ENCODE measurements around the gene PTPRN2.

Gene PTPRN2

DNA sequence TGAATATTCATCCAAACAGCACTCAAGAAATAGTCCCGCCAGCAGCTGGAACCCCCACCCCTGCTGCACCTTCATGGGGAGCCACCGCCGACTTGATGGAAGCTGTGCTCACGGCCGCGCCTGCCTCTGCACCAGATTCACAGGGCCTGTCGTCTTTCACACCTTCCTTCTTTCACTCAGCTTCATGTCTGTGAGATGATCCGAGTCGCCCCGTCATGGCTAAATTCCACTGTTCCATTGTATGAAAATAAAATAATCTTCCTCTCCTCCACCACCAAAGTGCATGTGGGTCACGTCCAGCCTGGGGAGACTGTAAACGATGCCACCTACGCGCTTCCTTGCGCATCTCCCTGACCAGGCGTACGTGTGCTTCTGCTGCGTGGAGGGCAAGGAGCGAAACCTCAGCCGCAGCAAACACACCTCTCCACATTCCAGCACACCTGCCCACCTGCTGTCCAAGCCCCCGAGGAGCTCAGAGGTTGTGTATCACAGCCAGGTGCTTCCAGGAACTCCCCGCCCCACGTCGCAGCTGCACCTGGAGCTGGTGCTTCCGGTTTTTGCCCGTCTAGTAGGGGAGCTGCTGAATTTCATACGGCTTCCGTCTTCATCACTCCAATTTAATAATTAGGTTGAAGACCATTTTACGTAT, 137.0 kb downstream of the PTPRN2 start:
- no peak overlapping the region for H3K4me3 ChIP-seq (ENCODE audit: low read length)
- no peak for DNase-seq (ENCODE audit: low read depth)
- TF ChIP-seq, protein P1, sequence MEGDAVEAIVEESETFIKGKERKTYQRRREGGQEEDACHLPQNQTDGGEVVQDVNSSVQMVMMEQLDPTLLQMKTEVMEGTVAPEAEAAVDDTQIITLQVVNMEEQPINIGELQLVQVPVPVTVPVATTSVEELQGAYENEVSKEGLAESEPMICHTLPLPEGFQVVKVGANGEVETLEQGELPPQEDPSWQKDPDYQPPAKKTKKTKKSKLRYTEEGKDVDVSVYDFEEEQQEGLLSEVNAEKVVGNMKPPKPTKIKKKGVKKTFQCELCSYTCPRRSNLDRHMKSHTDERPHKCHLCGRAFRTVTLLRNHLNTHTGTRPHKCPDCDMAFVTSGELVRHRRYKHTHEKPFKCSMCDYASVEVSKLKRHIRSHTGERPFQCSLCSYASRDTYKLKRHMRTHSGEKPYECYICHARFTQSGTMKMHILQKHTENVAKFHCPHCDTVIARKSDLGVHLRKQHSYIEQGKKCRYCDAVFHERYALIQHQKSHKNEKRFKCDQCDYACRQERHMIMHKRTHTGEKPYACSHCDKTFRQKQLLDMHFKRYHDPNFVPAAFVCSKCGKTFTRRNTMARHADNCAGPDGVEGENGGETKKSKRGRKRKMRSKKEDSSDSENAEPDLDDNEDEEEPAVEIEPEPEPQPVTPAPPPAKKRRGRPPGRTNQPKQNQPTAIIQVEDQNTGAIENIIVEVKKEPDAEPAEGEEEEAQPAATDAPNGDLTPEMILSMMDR (conservative IDR thresholded peaks at IDR 0.05; ENCODE audit: low read length): no peak

DNA sequence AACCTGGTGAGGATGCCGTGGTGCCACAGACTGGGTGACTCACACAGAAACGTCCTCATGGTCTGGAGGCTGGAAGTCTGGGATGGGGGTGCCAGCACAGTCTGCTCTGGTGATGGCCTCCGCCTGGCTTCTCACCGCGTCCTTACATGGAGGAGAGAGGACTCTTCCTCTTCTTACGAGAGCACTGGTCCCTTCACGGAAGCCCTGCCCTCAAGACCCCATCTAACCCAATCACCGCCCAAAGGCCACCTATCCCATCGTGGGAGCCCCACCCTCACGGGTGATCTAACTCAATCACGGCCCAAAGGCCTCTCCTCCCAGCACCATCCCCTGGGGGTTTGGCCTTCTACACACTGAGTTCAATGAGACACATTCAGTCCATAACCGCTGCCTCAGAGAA, 137.7 kb downstream of the PTPRN2 start:
- TF ChIP-seq, protein P1 (conservative IDR thresholded peaks at IDR 0.05; ENCODE audit: low read length): no peak

DNA sequence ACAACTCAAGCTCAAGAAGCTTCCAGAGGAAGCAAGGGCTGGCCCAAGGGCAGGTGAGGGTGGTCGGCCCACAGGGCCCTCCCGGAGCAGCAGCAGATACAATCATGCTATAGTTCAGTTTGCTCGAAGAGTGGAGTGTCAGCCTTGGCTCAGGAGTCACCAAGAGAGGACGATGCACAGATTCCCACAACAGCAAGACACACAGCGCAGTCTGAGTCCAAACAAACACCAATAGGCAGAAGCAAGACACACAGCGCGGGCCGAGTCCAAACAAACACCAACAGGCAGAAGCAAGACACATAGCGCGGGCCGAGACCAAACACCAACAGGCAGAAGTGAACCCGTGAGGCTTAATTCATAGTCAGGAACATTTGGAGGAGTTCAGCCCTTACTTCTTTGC, 138.4 kb downstream of the PTPRN2 start:
- no peak for DNase-seq (ENCODE audit: low read depth)
- TF ChIP-seq, protein P1 (conservative IDR thresholded peaks at IDR 0.05; ENCODE audit: low read length): no peak
- H3K4me3 ChIP-seq (ENCODE audit: low read length): no peak overlapping the region

More for the DNA sequence above, 137.7 kb downstream of the PTPRN2 start:
- no peak overlapping the region for H3K4me3 ChIP-seq (ENCODE audit: low read length)
- no peak for DNase-seq (ENCODE audit: low read depth)

DNA sequence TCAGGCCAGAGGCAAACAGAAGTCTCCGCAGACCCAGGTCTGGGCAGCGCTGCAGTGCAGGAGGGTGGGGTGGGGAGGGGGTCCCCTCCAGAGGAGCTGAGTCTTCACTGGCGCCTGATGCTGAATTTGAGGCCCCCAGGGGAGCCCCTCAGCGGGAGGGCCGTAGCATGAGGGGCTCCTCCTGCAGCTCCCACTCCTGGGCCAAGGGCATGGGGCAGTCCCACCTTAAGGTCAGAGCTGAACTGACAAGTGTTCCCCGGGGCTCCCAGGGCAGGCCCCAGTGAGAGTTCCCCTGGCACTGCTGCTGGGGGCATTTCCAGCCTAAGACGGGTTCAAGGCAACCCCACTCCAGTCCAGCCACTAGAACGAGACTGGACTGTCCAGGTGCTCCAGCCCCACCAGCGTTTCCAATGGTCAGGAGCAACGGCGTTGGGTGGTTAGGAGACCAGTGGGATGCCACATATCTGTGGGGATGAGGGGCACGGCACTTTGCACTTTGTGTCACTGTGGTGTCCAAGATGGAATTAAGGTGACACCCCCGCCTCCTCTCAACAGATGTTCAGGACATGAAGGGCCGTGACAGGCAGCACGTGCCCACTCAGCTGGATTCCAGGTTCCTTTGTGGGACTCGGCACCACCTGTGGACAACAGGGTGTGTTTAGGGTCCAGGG, 139.1 kb downstream of the PTPRN2 start:
- TF ChIP-seq, protein P1 (conservative IDR thresholded peaks at IDR 0.05; ENCODE audit: low read length): no peak
- H3K4me3 ChIP-seq (ENCODE audit: low read length): no peak overlapping the region
- DNase-seq (ENCODE audit: low read depth): no peak

DNA sequence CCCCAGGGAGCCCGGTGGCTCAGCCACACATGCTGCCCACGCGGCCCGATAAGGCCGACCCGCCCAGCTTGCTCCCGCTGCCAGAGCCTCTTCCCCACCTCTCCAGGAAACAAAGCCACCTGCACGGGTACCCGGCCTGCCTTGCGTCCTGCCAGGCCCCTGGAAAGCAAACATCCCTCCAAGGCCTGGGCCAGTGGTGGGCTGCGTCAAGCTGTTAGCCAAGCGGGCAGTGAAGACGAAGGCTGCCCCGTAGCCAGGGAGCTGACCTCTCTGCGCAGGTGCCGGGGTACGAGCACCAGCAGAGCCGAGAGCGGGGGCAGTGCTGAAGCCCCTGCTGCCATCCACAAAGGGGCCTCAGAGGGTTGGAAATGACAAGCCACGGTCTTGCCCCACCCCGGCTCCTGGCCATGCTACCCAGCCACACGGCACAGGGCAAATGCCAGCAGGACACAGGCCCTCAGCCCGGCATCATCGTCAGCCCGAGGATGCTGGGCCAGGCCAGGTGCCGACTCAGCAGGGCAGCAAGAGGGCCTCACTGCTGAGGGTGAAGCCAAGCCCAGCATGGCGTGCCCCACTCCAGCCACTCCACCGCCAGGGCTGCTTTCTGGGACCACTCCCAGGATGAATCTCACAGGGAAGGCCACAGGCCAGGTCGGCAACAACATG, 140.0 kb downstream of the PTPRN2 start:
- TF ChIP-seq, protein P1 (conservative IDR thresholded peaks at IDR 0.05; ENCODE audit: low read length): no peak
- H3K4me3 ChIP-seq (ENCODE audit: low read length): no peak overlapping the region
- DNase-seq (ENCODE audit: low read depth): no peak

DNA sequence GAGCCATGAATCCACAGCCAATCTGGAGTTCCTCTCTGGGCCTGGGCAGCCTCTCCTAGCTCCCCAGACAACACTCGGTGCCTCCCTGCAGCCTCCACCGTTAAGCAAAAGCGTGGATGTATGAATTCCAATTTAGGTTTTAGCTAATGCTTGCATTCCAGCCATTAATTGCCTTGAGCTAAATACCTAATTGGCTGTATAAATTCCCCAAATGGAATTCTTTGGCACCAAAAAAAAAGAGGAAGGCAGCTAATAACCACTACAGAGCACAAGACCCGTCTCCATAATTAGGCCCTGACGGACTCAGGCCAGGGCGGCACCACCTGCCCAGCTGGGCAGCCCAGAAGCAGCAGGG, 140.5 kb downstream of the PTPRN2 start:
- no peak overlapping the region for H3K4me3 ChIP-seq (ENCODE audit: low read length)
- TF ChIP-seq, protein P1 (conservative IDR thresholded peaks at IDR 0.05; ENCODE audit: low read length): no peak
- DNase-seq (ENCODE audit: low read depth): no peak

DNA sequence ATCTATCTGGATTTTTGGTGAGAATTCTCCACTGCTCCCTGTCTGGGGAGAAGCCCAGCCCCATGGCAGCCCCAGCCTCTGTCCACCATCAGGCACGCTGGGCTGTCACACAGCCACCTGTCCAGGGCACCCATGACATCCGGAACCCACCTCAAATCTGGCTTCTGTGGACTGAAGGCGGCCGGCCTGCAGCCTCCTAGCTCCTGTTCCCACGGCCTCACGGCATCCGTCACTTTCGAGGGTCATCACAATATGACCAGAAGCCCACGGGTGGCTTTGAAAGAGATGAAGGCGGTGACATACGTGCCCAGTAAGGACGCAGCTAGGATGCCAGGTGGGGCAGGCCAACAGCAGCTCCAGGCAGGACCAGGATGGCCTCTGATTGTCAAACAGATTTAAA, 140.9 kb downstream of the PTPRN2 start:
- TF ChIP-seq, protein P1 (conservative IDR thresholded peaks at IDR 0.05; ENCODE audit: low read length): no peak
- no peak overlapping the region for H3K4me3 ChIP-seq (ENCODE audit: low read length)
- DNase-seq (ENCODE audit: low read depth): no peak

All from AG10803 (cell line).